ENCODE results near the gene HIVEP1.

DNA sequence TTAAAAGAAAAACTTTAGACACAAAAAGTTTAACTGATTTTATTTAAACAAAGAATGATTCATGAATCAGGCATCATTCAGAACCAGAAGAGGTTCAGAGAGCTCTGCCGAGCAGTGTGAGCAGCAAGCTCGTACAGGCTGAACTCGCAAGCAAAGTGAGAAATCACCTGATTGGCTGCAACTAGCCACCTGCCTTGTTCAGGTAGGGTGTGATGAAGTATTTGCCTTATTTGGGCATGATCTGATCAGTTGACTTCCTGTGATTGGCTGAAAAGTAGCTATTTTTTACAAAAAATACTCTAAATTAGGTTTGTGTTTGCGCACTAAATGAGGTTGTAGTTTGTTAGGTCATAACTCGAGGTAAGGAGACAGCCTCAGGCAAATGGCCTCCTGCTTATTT is 80.7 kb downstream of the HIVEP1 start:
- TF ChIP-seq, protein P1, sequence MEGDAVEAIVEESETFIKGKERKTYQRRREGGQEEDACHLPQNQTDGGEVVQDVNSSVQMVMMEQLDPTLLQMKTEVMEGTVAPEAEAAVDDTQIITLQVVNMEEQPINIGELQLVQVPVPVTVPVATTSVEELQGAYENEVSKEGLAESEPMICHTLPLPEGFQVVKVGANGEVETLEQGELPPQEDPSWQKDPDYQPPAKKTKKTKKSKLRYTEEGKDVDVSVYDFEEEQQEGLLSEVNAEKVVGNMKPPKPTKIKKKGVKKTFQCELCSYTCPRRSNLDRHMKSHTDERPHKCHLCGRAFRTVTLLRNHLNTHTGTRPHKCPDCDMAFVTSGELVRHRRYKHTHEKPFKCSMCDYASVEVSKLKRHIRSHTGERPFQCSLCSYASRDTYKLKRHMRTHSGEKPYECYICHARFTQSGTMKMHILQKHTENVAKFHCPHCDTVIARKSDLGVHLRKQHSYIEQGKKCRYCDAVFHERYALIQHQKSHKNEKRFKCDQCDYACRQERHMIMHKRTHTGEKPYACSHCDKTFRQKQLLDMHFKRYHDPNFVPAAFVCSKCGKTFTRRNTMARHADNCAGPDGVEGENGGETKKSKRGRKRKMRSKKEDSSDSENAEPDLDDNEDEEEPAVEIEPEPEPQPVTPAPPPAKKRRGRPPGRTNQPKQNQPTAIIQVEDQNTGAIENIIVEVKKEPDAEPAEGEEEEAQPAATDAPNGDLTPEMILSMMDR (IDR thresholded peaks at IDR 0.05), result no peak
- no peak for TF ChIP-seq POLR2A (IDR thresholded peaks at IDR 0.05)

Data from Peyer's patch (tissue), 4 donors.